GM18909 (cell line): ENCODE measurements around the gene COX4I2.
"Not testable (repeated sequence)": the region's sequence is repeated elsewhere in the genome, so short reads cannot be mapped to it uniquely, and the experiment has no call there.

Experiments
- ATAC-seq: cut with Tn5 transposase; IDR thresholded peaks from one replicate; pipeline ENCODE4 v1.9.1; 2021; ENCODE audit warnings: mild to moderate bottlenecking; ENCODE audit not compliant: unreplicated experiment, poor library complexity

The COX4I2 gene

DNA sequence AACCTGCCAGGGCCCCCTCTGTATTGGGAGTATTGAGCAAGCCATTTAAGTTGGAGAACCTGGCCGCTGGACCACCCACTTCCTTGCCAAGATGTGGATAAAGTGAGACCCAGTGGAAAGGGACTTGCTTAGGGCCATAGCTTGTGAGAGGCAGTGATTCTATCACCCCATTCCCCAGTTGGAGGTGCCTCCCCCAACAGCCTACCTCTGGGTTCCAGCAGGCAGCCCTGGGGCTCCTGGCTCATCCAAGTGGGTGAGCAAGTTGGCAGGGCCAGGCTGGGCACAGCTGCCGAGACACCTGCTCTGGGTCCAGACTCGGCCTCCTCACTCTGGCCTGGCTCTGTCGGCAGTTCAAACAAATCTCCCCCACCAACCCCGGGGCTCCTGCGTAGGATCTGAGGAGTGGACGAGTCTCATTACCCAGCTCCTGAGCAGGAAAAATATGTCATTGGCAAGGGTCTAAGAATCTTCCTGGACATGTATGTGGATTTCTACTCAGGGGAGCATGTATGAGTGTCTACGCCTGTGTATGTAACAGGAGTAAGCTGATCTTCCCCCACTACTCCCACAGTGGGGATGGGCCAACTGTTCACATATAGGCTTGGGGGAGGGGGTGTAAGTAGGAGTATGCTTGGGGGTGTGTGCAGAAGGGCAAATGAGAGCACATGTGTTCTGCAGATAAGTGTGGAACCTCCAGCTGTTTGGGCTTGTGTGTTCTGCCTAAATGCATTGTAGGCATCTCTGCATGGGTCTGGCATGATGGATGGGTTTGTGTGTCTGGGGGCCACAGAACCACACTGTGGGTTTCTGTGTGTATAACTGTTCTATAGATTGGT, 30.7 kb upstream of the COX4I2 start:
- no peak for ATAC-seq

DNA sequence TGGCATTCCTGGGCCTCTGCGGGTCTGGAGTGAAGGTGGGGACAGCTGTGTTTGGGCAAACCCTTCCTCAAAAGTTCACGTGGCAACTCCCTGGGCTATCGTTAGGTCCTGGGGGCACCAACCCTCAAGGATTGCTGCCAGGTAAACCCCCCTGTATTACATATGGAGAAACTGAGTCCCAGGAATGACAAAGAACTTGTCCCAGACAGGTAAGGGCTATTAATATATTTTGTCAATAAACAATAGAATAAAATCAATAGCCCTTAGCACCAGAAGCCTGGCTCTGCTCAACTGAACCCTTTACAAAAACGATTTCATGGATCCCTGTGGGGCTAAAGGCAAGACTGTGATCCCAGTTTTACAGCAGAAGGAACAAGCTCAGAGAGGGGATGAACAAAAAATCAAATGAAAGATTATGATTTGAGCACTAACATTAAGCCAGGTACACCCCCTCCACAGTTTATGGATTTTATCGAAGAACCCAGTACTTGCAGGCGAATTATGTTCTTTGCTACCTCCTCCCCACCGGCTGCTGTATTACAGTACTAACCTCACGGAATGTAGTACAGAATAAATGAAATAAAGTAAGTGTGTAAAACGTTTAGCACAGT, 30.0 kb upstream of the COX4I2 start:
- ATAC-seq = no peak

DNA sequence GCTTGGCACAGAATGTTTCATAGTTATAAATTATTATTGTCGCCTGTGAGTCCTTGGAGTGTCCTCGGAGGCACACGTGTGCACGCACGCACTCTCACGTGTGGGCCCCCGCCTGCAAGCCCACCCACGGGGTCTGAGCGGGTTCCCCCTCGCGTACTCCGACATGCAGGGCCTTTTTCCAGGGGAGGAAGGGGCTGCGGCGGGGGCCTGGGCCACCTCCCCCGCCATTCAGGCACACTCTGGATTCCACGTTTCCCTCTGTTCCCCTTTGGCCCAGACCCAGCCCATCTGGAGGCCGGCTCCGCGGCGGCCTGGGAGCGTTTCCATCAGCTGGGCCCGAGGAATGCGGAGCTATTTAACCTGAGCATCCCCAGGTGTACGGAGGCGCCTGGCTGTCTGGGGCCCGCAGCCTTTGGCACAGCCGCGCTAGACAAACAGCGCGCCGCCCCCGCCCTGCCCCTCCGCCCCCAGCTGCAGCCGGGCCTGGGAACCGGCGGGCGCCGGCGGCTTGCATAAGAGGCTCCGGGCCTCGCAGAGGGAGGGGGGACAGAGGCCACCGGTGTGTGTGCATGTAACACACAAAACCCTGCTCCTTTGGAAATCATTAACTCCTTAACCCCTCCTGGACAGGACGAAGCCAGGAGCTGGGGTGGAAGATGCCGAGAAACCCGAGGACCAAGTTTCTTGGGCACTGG, 29.3 kb upstream of the COX4I2 start:
- no peak for ATAC-seq

DNA sequence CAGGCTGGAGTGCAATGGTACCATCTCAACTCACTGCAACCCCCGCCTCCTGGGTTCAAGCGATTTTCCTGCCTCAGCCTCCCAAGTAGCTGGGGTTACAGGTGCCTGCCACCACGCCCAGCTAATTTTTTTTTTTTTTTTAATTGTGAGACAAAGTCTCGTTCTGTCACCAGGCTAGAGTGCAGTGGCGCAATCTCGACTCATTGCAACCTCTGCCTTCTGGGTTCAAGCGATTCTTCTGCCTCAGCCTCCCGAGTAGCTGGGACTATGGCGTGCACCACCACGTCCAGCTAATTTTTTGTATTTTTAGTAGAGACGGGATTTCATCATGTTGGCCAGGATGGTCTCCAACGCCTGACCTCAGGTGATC, 25.5 kb upstream of the COX4I2 start:
- ATAC-seq = not testable (repeated sequence)

DNA sequence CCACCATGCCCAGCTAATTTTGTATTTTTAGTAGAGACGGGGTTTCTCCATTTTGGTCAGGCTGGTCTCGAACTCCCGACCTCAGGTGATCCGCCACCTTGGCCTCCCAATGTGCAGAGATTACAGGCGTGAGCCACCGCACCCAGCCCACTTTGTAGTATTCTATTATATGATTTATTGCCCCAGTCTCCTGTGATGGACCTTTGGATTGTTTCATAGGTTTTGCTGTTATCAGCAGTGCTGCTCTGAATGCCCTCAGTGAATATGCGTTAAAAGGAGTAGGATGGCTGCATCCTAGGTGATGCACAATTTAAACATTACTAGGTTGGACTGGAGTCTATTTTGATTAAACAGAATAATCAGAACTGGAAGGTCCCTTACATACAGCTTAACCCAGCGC, 22.3 kb upstream of the COX4I2 start:
- ATAC-seq = no peak

DNA sequence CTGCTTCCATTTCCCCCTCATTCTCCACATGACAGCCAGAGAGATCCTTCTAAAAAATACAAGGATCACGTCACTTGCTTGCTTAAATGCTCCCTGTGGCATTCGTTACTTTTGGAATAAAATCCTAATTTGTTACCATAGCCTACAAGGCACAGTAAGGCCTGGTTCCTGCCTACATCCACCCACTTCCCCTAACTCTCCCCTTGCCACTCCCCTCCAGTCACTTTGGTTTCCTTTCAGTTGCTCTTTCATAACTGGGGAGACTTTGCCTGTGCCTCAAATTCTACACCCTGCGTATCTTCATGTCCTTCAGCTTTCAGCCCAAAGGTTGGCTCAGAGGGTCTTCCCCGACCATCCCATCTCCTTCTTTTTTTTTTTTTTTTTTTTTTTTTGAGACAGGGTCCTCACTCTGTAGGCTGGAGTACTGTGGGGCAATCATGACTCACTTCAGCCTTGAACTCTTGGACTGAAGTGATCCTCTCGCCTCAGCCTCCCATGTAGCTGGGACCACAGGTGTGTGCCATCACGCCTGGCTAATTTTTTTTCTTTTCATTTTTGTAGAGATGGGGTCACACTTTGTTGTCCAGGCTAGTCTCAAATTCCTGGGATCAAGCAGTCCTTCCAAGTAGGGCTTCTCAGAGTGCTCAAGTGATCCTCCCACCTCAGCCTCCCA, 20.1 kb upstream of the COX4I2 start:
- ATAC-seq = no peak

DNA sequence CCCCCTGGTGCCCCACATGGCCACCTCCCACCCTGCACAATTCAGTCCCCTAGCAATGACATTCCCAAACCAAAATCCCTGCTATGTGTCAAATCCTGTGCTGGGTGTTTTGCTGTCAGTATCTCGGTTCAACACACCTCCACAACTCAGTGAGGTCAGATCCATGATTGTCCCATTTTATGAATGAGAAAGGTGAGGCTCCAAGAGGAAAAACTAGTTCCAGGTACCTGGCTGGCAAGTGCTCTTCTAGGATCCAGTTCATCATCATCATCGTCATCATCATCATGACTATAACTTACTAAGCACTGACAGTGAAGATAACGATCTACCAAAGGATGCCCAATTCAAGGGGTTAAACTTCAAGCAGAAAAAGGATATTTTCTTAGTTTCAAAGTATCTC, 17.5 kb upstream of the COX4I2 start:
- ATAC-seq = no peak

DNA sequence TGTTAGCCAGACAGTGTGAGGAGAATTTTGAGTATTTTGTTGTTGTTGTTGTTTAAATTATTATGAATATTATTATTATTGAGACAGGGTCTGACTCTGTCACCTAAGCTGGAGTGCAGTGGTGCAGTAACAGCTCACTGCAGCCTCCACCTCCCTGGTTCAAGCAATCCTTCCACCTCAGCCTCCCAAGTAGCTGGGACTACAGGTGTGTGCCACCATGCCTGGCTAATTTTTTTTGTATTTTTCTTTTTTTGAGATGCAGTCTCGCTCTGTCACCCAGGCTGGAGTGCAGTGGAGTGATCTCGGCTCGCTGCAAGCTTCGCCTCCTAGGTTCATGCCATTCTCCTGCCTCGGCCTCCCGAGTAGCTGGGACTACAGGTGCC, 14.6 kb upstream of the COX4I2 start:
- ATAC-seq = not testable (repeated sequence)

DNA sequence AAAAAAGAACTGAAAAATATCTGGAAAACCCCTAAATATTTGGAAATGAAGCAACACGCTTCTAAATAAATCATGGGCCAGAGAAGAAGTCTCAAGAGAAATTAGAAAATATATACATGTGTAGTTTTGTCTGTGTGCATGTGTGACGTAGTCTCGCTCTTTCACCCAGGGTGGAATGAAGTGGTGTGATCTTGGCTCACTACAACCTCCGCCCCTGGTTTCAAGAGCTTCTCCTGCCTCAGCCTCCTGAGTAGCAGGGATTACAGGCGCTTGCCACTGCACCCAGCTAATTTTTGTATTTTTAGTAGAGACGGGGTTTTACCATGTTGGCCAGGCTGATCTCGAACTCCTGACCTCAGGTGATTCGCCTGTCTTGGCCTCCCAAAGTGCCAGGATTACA, 11.2 kb upstream of the COX4I2 start:
- not testable (repeated sequence) for ATAC-seq

DNA sequence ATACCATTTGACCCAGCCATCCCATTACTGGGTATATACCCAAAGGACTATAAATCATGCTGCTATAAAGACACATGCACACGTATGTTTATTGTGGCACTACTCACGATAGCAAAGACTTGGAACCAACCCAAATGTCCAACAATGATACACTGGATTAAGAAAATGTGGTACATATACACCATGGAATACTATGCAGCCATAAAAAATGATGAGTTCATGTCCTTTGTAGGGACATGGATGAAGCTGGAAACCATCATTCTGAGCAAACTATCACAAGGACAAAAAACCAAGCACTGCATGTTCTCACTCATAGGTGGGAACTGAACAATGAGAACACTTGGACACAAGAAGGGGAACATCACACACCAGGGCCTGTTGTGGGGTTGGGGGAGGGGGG, 9.7 kb upstream of the COX4I2 start:
- not testable (repeated sequence) for ATAC-seq

DNA sequence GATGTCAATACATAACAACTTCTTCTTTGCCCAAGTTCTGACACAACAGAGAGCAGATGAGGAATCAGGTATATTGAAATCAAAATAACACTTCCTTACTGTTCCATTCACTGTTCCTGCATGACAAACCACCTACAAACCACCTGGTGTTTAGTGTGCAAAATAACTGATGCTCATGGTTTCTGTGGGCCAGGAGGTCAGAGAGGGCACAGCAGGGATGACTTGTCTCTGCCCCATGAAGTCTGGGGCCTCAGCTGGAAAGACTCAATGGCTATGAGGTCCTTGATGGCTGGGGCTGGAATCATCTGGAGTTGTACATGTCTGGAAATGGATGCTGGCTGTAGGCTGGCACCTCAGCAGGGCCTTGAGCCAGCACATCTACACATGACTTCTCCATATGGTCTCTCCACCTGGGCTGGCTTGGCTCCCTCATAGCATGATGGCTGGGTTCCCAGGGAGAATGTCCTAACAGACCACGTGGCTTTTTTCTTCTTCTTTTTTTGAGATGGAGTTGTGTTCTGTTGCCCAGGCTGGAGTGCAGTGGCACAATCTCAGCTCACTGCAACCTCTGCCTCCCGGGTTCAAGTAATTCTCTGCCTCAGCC, 7.4 kb upstream of the COX4I2 start:
- no peak for ATAC-seq

DNA sequence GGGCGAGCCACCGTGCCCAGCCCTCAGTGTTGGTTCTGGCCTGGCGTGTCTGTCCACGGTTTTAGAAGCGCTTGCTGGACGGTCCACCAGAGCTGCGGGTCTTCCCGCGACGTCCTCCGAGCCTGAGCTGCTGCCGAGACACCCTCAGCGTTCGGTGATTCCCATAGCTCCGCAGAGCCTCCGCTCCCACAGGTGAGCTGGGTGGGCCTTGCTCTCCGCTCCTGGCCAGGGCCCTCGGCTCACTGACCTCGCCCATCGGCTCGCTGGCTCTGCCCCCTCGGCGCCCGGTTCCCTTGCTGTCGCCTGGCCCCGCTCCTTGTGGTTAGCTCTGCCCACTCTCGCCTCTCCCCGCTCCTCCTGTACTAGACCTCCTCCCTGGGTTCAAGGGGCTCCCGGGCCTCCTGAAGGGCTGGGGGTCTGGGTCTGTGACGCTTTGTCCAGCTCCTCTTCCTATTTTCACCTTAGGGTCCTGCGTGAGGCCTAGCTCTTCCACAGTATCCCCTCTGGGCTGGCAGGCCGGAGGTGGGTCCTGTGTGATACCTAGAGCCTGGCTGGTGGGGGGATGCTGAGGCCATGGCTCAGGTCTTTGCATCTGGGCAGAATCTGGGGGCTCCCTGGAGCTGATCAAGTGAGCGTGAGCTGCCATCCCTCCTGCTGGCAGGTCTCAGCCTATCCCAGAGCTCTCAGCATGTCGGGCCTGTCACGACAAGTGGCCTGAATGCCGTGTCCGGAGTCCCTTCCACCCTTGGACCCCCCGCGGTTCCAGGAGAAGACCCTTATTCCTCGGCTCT, 5.0 kb upstream of the COX4I2 start:
- ATAC-seq = no peak

DNA sequence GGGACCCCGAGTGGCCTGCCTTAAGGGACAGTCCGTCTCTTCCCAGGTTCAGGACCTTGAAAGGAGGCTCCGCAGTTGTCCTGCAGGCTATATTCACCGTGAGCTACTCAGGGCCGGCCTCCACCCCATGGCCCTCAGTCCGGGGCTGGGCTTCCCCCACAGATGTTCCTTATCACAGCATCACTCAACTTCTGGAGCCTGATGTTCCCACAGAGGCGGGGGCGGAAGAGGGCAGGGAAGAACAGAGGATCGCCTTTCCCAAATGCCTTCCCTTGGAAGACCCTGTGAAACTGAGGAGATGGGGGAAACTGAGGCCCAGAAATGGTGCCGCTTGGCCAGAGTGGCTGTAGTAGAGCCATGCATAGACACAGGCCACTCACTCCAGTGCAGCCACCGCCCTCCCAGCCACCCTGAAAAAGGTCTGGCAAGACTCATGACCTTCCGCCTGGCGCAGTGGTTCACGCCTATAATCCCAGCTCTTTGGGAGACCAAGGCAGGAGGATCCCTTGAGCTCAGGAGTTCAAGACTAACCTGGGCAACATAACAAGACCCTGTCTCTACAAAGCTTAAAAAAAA, 4.3 kb upstream of the COX4I2 start:
- ATAC-seq = no peak

DNA sequence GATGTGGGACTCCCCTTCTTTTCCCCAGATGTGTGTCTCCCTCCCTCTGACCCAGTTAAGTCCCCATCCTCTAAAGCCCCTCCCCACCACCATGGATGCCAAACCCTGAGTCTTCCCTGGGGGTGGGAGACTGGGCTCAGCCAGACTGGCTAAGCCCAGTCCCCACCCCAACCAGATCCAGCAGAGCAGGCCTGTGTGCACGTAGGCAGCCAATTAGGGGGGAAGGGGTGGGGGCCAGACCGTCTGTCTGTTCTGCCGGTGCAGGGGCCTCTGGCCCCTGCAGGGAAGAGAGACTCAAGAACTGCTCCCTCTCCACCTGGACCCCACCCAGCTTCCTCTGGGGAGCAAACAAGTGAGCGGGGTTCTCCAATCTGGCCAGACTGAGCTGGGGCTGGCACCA, 605 bp downstream of the COX4I2 start:
- ATAC-seq = no peak

DNA sequence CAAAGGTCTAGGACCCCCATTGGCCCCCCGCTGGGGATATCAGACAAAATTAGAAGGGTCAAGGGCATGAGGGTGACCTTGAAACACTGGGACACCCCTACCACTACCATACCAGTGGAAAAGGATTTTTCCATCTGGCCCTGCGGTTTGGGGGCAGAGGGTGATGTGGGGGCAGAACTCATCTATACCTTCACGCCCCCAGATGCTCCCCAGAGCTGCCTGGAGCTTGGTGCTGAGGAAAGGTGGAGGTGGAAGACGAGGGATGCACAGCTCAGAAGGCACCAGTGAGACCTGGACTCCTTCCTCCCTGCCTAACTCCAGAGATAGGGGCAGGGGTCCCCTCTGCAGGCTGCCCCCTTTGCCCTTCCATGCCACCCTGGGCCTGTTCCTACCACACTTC, 1.1 kb downstream of the COX4I2 start:
- no peak for ATAC-seq

DNA sequence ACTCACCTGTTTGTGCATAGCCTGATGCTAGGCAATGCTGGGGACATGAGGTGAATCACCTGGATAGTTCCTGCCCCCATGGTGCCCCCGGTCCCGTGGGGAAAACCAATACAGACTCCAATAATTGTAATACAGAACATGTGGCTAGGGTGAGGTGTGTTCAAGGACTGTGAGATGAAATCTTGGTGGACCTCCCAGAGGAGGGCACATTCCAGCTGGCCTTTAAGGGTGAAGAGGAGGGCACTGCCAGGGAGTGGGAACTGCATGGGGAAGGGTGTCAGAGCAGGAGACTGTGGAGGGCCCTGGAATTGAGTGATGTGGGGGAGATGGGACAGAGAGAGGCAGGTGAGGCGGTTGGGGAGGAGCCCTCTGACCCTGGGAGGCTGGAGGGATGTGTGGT, 2.5 kb downstream of the COX4I2 start:
- no peak for ATAC-seq

DNA sequence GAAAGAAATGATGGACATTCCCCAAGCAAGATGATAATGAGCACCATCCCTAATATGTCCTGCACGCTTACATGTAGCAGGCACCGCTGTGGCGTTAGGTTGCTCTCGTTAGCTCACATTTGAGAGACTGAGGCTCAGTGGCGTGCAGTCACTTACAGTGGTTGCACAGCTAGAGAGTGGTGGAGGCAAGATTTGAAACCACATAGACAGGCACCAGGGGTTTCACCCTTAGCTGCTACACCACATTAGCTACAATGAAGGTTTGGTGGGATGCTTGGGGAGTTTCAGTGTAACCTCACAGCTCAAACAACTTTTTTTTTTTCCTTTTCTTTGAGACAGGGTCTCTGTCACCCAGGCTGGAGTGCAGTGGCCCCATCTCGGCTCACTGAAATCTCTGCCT, 3.7 kb downstream of the COX4I2 start:
- ATAC-seq = no peak

DNA sequence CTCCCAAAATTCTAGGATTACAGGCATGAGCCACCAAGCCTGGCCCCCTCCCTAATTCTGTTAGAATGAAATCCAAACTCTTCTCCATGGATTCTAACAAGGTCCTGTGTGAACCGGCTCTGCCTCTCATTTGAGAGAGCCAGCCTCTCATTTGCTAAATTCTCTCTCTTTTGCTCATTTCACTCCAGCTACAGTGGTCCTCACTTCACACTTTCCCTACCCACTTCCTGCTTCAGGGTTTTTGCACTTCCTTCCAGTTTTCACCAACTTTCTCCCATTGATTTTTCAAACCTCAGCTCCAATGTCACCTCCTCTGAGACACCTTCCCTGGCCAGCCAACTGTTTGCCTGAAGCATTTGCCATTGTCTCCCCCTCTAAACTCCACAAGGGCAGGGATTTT, 5.1 kb downstream of the COX4I2 start:
- no peak for ATAC-seq

DNA sequence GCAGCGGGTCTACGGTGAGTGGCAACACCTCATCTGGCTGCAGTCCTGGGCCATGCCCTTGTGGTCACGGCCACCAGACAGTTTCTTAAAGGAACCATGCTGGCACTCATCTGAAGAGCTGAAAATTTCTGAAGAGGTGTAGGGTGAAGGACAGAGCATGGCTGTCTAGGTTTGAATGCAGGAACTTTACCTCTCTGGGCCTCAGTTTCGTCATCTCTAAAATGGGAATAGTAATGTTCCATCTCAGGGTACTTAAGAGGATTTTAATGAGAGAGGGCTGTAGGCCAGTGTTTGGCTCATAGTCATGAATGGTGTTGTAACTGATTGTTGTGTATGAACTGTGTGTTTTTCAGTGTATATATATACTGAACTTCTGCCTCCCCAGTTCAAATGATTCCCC, 5.8 kb downstream of the COX4I2 start:
- ATAC-seq = no peak

DNA sequence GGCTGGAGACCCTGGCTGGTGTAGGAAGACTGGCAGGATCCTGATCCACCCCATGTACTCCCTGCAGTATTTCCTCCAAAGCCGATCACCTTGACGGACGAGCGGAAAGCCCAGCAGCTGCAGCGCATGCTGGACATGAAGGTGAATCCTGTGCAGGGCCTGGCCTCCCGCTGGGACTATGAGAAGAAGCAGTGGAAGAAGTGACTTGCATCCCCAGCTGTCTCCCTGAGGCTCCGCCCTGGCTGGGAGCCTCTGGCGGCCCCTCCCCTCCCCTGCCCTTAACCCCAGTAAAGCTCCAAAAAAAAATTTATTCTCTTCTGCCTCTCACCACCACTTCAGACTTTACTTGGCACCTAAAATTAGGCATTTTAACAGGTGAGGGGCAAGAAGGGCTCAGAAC, 7.0 kb downstream of the COX4I2 start:
- no peak for ATAC-seq
